GM21526 (cell line): ENCODE data around the gene AGBL1.
"Not testable (repeated sequence)": the region's sequence is repeated elsewhere in the genome, so short reads cannot be mapped to it uniquely, and the experiment has no call there.

Experiments used
- ATAC-seq: cut with Tn5 transposase; IDR thresholded peaks from one replicate; pipeline ENCODE4 v1.9.1; 2021; ENCODE audit warnings: moderate library complexity; ENCODE audit not compliant: unreplicated experiment, low FRiP score

Gene AGBL1

DNA sequence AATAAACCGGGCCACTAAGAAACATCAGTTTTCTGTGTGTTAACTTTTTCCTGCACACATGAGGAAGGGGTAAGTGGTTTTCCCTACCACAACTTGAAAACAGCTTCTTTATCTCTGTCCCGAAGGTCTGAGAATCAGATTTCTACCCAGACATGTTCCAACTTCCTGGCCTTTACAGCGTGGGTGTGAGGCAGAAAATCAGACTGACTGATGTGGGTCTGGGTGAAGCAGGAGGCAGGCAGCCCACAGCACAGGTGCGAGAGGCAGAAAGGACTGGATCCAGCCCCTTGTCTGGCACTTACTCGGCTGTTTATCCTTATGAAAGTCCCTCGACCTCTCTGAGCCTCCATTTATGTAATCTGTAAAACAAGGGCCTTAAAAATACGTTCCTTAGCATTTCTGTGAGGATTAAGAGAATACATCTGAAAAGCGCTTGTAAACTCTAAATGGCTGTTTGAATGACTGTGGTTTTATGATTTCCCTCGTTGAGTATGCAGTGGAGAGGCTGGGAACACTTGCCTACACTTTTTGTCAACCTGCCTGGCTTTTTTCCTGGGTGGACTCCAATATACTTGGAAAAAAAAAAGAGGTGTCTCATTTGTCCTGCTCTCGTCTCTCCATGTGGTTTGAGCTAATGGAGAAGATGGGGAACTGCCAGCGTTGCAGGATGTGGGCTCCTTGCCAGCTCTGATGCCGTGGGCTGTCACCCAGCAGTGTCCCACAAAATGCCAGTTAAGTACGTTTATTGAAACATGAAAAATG lies 3.1 kb downstream of the AGBL1 start:
- ATAC-seq = no peak

DNA sequence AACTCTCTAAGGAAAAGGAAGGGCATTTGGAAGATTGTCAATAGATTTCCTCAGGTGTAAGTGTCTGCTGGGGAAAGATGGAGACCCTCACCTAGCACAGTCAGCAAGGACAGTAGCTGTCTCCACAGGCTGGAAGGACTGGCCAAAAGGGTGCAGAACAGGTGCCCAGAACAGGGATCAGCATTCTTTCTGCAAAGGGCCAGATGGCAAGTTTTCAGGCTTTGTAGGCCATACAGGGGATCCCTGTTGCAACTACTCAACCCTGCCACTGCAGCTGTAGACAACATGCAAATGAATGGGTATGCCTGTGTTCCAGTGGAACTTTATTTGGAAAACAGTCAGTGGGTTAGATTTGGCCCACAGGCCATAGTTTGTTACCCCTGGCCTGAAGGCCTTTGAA lies 8.1 kb downstream of the AGBL1 start:
- no peak for ATAC-seq

DNA sequence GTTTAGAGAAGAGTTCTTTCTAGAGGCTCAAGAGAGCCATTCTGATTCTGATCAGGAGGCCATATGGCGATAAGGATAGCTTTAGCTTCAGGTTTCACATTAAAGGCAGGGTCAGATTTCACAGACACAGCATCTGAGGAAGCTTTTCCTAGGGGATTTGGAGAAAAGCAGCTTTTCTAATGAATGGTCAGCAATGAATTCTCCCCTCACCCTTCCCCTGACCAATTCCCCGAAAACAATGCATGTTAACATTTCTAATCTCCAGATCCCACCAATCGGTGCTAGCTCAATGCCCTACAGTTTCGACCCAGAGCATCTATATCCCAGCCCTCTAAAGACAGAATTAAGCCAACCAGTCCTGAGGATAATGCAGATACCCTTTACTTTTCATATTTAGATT lies 9.8 kb downstream of the AGBL1 start:
- ATAC-seq = no peak

DNA sequence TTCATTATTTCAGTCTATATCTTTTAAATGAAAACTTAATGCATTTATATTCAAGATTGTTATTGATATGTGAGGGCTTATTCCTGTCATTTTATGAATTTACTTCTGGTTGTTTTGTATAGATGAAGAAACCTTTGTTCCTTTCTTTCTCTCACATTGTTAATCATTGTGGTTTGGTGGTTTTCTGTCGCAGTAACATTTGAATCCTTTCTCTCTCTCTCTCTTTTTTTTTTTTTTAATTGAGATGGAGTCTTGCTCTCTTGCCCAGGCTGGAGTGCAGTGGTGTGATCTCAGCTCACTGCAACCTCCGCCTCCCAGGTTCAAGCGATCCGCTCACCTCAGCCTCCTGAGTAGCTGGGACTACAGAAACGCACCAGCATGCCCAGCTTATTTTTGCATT lies 22.1 kb downstream of the AGBL1 start:
- ATAC-seq = no peak

DNA sequence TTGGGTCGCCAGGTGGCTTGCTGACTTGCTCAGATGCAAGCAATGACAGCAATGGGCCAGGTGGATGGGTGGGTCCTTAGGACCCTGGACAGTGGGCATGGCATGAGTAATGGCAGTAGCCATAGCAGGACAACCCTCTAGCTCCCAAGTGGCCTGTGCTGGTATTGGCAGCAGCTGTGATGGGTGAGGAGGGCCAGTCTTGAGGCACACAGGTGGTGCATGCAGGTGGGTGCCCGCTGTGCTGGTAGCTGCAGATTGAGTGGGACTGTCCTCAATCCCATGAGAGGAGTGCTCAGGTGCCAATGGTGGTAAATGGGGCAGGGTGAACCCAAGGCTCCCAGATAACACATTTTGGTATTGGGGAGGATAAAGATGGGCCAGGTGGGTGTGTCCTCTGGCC lies 24.2 kb downstream of the AGBL1 start:
- no peak for ATAC-seq

DNA sequence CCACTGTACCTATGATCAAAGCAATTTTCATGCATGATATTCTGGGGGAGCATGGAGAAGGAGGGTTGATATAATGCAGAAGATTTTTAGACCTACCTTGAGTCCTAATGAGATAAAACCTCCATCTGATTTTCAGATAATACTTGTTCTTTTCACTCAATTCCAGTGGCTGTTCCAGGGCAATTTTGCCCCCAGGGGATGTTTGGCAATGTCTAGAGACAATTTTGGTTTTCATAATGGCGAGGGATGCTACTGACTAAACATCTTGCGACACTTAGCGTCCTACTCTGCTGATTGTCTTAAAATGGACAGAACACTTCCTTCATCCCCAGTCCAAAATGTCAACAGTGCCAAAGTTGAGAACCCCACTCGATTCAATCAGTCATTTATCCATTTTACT lies 26.6 kb downstream of the AGBL1 start:
- ATAC-seq = no peak

DNA sequence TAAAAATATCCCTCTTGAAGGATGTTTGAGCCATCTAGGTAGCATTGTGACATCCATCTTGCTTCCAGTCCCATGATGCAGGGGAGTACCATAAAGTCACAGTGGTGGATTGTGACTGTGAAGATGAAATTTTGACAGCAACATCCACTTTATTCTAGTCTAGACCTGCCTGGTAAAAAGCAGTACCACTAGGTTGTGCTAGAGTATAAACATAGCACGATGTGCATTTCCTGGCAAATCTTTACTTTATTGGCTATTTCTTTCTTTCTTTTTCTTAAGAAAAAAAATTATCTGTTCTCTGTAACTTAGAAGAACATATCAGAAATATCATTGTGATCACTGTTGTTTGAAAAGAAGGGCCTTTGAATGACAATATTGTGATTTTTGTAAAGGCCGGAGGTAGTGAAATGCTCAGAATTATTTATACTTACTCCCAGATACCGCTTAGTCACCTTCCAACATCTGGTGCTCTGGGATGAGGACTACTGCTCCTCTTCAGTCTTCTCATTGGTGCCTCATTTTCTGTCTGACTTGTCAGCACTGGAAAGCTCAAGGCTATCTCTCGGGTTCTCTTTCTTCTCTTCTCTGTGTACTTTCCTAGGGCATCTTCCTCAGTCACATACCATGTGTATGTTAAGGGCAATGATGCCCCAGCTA lies 35.6 kb downstream of the AGBL1 start:
- ATAC-seq = no peak

DNA sequence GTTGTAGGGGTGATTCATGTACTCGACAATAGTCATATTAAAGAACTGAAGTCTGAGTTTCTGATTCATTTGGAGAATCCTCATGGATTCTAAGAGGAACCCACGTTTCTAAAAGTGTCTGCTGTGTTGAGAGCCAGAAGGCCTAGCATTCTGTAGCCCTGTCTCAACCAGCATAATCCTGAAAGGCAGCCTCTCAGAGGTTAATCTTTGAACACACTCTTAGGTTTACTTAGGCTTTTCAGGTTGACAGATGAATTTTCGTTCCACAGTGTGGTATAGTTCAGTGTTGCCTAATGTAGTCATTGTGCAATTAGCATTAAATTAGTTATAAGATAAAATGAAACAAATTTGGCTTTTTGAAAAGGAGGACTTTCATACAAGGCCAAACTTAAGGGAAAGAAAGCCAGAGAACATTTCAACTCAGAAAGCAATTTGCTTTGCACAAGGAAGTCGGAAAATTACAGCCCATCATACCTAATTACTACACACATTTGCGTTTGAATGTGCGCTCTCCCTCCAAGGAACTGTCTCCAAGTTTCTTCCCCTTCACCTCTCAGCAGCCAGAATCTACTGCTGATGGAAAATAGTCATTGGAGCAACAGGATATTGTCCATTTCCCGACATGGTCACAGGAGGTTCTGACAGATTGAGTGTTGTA lies 42.0 kb downstream of the AGBL1 start:
- ATAC-seq = no peak

DNA sequence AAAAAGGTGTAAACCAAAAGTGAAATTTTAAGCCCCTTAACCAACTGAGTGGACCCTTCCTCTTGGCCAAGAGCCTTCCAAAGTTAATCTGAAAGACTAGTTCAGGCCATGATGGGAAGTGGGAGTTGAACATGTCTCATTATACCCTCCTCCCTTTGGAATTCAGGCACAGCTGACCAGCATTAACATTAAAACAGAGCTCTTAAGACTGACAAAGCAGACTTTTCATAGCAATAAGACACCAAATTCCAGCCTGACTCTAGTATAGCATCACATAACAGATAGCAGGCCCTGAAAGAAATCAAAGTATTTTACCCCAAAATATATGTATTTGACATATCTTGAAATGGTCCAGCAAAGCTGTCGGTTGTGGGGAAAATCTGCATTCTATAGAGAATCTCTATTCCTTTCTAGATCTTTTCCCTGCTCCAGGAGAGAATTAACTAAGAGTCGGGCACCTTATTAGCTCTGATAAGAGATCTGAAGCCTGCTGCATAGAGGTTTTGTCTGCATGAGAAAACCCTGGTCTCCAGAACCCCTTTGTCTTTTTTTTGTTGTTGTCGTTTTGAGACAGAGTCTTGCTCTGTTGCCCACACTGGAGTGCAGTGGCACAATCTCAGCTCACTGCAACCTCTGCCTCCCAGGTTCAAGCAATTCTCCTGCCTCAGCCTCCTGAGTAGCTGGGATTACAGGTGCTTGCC lies 43.2 kb downstream of the AGBL1 start:
- ATAC-seq = not testable (repeated sequence)

DNA sequence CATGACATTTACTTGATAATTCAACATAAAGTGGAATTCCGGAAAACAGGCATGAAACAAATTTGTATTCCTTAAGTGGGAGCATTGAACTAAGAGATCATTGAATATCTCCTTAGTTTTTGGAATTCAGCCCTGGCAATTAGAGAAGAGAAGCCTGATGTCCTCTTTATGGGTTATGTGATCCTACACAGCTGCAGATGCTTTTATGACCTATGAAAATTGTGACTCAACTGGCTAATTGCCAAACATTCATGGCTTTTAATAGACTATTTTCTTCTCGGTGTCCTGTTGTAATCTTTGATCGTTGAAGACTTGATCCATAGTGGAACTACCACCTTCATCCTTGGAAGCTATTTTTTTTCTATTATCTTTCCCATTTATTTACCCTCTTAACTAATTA lies 46.1 kb downstream of the AGBL1 start:
- no peak for ATAC-seq

DNA sequence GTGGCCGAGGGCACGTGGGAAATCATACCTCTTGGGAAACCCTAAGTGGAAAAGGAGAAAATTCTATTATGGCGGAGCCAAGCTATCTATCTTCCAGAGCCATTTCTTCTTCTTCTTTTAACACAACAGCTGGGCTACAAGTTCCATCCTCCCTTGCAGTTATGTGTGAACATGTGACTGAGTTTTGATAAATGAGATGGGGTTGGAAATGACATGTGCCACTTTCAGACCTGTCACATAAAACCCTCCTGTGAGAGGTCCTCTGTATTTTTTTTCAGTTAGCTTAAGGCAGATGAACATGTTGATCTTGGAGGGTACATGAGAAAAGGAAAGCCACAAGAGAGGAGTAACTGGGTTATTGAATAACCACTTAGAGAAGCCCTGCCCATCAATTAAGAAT lies 47.9 kb downstream of the AGBL1 start:
- ATAC-seq = no peak

DNA sequence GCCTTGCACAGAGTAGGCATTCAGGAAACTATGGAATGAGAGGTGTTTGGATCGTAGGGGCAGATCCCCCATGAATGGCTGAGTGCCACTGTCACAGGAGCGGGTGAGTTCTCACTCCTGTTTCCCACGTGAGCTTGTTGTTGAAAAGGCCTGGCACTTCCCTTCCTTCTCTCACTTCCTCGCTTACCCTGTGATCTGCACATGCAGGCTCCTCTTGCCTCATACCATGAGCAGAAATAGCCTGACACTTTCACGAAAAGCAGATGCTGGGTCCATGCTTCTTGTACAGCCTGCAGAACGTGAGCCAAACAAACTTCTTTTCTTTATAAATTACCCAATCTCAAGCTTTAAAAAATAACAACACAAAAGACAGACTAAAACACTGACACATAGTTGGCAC lies 55.4 kb downstream of the AGBL1 start:
- ATAC-seq = no peak

DNA sequence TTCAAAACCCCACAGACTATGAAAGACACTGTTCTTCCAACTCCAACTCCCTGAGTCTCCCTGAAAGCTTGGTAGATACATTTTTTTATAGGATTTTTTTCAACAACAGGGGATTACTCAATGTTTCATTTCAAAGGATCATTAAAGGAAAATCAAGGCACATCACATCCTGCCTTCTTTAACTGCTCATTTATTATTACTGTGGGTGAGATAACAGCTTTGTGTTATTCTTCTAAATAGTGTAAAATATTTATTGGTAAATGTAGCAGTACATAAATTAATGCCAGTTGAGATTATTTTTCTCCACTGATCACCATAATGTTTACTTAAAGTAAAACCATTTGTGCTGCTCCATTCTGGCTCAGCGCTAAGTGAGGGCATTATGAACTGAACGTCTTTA lies 57.2 kb downstream of the AGBL1 start:
- ATAC-seq = no peak

DNA sequence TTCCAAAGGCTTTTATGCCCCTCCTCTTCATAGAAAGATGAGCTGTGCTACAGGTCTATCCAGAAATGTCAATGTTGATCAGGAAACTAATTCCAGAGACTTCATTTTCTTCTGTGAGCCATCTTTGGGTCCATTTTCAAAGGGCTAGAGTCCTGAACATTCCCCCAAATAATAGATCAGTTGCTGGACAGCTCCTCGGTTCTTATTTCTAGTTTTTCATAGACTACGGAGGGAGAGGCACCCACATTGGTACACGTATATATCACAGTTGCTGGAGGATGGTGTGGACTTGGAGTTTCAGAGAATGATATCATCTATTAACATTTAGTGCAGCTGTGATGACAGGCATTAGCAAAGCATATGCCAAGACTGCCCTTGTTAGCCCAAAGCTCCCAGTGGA lies 59.1 kb downstream of the AGBL1 start:
- ATAC-seq = no peak

DNA sequence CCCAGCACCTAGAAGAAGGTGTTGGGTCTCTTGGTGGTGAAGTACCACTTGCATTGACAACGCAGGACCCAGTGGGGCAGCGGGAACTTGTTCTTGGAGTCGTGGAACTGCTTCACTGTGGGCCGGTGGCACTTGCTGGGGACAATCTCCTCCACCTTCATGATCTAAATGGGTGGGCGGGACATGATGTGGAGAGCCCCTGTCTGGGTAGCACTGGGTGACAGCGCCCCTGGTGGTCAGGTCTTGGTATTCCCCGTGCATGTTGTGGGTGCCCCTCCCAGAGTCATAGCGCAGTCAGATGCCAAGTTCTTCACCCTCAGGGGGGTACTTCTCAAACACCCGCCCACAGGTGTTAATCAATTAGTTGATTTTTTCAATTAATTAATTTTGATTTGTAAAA lies 60.2 kb downstream of the AGBL1 start:
- ATAC-seq = no peak

DNA sequence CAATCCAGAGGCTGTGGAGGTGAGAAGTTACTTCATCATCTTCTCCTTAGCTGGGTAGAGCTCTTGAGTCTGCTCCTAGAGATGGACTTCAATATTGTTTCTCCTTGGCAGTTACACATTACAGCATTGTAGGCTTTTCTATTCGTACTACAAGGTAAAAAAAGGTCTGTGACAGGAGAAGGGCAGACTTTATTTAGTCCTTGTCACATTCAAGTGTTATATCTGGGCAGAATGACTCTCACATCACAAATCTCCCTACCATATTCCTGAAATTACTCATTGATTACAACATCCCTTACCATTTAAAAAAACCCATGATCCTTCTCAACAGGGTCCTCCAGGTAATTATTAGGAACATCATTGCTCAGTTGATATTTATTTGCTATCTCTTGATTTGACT lies 75.0 kb downstream of the AGBL1 start:
- ATAC-seq = no peak

DNA sequence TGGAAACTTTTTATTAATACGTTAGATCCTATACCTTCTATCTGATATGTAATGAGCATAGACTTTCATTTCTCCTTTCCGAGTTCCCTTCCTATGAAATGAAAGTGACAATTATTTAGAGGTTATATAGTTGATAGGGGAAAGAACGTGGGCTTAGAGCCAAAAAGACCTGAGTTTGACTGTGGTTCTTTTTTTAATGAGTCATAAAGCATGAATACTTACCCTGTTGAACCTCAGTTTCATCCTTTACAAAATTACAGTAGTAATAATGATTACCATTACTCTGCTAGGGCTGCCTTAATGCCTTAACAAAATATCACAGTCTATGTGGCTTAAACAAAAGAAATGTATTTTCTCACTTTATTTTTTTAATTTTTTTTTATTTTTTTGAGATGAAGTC lies 75.9 kb downstream of the AGBL1 start:
- no peak for ATAC-seq

DNA sequence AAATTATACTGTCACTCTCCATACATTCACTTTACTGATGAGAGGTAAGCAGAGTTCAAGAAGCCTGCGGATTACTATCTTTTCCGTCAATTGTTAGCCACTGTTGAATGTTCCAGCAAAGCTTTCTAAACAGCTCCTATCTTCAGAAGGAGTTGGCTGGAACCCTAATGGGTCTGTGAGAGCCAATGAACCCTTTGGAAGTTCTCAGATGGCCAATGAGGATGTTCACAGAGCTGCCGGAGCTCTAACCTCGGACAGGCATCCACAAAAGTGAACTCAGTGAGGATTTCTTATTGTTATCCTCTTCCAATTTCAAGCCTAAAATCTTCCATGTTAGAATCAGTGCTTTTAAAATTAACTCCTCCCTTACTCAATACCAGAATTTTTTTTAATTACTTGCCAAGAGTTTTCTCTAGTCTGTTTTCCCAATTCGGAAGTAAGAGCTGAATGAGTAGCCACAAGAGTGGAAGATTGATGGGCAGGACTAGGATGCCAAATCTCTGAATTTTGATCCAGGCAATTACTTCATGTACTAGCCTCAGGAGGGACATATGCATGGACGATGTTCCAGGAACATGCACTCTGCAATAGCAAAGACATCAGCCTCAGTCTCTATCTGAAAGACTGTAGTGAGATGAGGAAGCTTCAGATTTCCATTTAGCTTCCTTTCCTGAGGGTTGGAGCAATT lies 78.1 kb downstream of the AGBL1 start:
- ATAC-seq = no peak

DNA sequence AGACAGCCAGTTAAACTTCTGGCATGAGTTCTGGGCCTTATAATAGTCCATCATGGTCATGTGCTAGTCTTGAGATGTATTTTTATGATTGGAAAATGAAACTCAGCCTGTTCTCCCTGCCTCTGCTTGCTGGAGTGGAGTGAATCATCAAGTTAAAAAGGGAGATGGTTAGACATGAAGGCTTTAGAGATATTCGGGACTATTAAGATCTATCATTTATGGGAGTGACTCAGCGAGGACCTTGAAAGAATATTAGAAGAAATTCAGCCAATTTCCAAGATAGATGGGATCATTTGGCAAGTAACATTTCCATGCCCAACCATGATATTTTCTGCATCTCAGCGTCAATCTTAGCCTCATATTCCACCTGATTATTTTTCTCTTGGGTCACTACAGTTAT lies 79.8 kb downstream of the AGBL1 start:
- ATAC-seq = no peak

DNA sequence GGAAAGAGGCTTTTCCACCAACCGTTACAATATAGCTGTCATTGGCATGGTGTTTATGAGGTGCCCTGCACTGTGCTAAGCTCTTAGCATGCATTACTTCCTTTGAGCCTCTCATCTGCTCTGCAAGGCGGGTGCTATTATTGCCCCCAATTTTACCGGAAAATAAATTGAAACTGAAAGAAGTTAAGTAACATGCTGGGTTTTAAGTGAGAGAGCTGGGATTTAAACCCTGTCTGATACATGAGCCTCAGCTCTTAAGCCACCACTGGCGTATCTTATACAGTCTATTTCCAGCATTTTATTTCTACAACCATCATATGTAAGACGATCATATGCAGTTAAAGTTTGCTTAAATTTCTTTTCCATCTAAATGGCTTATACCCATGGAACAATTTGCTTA lies 81.6 kb downstream of the AGBL1 start:
- ATAC-seq = no peak

DNA sequence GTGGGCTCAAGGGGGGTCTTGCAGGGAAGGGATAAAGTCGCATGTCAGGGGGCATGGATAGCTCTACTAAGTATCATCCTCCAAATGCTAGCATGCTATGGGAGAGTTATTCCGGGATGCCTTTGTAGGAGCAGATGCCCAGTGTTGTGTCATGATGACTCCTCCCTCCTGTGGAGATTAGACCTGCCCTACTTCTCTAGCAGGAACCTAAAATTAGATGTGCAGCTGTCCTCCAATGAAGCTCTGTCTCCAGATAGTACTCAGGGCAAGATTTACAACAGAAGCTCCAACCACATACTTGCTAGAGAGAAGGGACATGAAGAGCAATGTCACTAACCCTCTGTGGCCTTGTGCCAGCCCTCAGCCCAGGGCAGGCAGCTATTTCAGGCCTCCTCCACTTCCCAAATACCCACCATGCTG lies 82.5 kb downstream of the AGBL1 start:
- ATAC-seq = no peak
